Endodermal cell (in vitro differentiated cells): ENCODE data around the gene VWA8. TPM values are rescaled to one million over a fixed set of nuclear protein-coding genes. Genes with fewer than 3 reads are reported as not detected.

ENCODE experiments used
- DNase-seq: peaks from one replicate; pipeline ENCODE4 v3.0.0-alpha.2; 2017
- H3K27ac ChIP-seq: 2 replicates; pipeline ENCODE4 v1.5.1; 2013; ENCODE audit warnings: mild to moderate bottlenecking, low read depth, low read length, moderate library complexity
- H3K27me3 ChIP-seq: 2 replicates; pipeline ENCODE4 v1.6.1; 2013; ENCODE audit warnings: mild to moderate bottlenecking, low read length, moderate library complexity; ENCODE audit not compliant: insufficient read depth, control insufficient read depth, poor library complexity, severe bottlenecking
- H3K36me3 ChIP-seq: 2 replicates; pipeline ENCODE4 v1.7.0; 2013; ENCODE audit warnings: mild to moderate bottlenecking, low read length, moderate library complexity; ENCODE audit not compliant: control insufficient read depth, insufficient read depth
- H3K4me1 ChIP-seq: one replicate; pipeline ENCODE4 v1.7.0; 2013; ENCODE audit warnings: low read length; ENCODE audit not compliant: control insufficient read depth, insufficient read depth
- H3K4me3 ChIP-seq: 2 replicates; pipeline ENCODE4 v1.5.1; 2013; ENCODE audit warnings: mild to moderate bottlenecking, low read length, moderate library complexity
- H3K9ac ChIP-seq: 2 replicates; pipeline ENCODE4 v1.6.1; 2013; ENCODE audit warnings: mild to moderate bottlenecking, low read length, moderate library complexity; ENCODE audit not compliant: poor library complexity, severe bottlenecking; ENCODE audit errors: extremely low read depth
- H3K9me3 ChIP-seq: 2 replicates; pipeline ENCODE4 v1.6.1; 2013; ENCODE audit warnings: mild to moderate bottlenecking, low read length, moderate library complexity; ENCODE audit not compliant: control insufficient read depth
- H3K27ac Mint-ChIP-seq: 2 replicates; pipeline ENCODE4 v1.8.0; 2020; ENCODE audit warnings: mixed read lengths
- H3K27me3 Mint-ChIP-seq: 2 replicates; pipeline ENCODE4 v1.8.0; 2021; ENCODE audit warnings: mild to moderate bottlenecking, mixed read lengths; ENCODE audit not compliant: insufficient read depth
- H3K36me3 Mint-ChIP-seq: 2 replicates; pipeline ENCODE4 v1.8.0; 2020; ENCODE audit warnings: low read depth, mixed read lengths
- H3K4me1 Mint-ChIP-seq: 2 replicates; pipeline ENCODE4 v1.8.0; 2020; ENCODE audit warnings: mixed read lengths
- H3K4me3 Mint-ChIP-seq: 2 replicates; pipeline ENCODE4 v1.8.0; 2020; ENCODE audit warnings: mild to moderate bottlenecking, moderate library complexity, mixed read lengths
- H3K9me3 Mint-ChIP-seq: 2 replicates; pipeline ENCODE4 v1.8.0; 2020; ENCODE audit warnings: mild to moderate bottlenecking, mixed read lengths
- CTCF ChIP-seq: fragments of 200-600 bp; sonication (generic); conservative IDR thresholded peaks from 2 replicates; pipeline ENCODE4 v1.5.0; 2021; ENCODE audit warnings: antibody characterized with exemption, mild to moderate bottlenecking
- WGBS, 2 experiments: methylation state at CpG; one replicate each; pipeline versions ENCODE4 v1.1.5 to v1.1.7; 2013; ENCODE audit warnings: missing lambda C conversion rate in 2 of 2, mixed read lengths in 1 of 2; ENCODE audit not compliant: insufficient coverage in 1 of 2, insufficient read length in 1 of 2; 5-methylcytosine and 5-hydroxymethylcytosine counted together
- total RNA-seq, 2 donors: library from RNA; stranded (reverse); fragmentation: NEBNext Ultra II Directional in 1 of 2; extraction: Animal tissue kit (Norgen Biotek cat#: 25700) in 1 of 2; gene quantifications; 2 replicates in 1 of 2; 3 replicates in 1 of 2; pipeline ENCODE4 v1.2.1, GENCODE V29; 2021

The VWA8 gene
- total RNA-seq, 2 donors from 2014 or later: 24.6 to 25.6 TPM

DNA sequence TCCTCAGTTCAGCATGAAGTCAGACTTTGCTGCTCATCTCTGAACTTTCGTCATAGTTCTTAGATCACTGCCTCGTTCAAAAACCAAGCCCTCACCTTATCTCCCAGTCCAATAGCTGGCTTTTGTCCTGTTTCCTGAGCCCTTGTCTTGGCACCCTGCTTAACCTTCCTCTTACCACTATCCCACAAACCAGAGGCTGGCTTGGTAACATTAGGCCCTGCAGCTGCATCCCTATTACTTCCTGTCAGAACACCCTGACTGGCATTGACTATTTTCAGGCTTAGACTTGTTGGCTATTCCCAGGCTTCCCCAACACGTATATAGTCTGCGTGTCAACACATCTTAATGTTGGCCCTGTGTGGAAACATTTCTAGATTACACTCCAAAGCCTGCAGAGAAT, 172.4 kb downstream of the VWA8 start:
- no peak overlapping the region for H3K9ac ChIP-seq
- H3K9me3 ChIP-seq: no peaks in the 10 kb centered on the region
- no peaks in the 10 kb centered on the region for H3K36me3 Mint-ChIP-seq
- H3K9me3 Mint-ChIP-seq: no peaks in the 10 kb centered on the region
- H3K4me3 ChIP-seq: no peak overlapping the region
- H3K4me3 Mint-ChIP-seq: no peak overlapping the region
- no peaks in the 10 kb centered on the region for H3K27me3 Mint-ChIP-seq
- H3K36me3 ChIP-seq: no peaks in the 10 kb centered on the region
- H3K27me3 ChIP-seq: no peaks in the 10 kb centered on the region
- no peaks in the 10 kb centered on the region for H3K4me1 ChIP-seq
- H3K4me1 Mint-ChIP-seq: peaks cover 2% of the 10 kb centered on the region
- no peak for DNase-seq
- H3K27ac Mint-ChIP-seq: no peak overlapping the region
- 91 to 94% methylated on average over 4 of the region's 4 CpGs for WGBS, 2 experiments
- H3K27ac ChIP-seq: no peak overlapping the region
- no peak for TF ChIP-seq CTCF

GRCh38 chr13:41785402-41786172, 175.3 kb downstream of the VWA8 start:
- H3K9me3 Mint-ChIP-seq: no peaks in the 10 kb centered on the region
- no peaks in the 10 kb centered on the region for H3K27me3 Mint-ChIP-seq
- Histone ChIP-seq H3K4me1 (peaks cover 3% of the 10 kb centered on the region), H3K9me3 (no peaks in the 10 kb centered on the region), H3K27me3 (no peaks in the 10 kb centered on the region), H3K9ac (no peak overlapping the region), H3K36me3 (no peaks in the 10 kb centered on the region), H3K27ac (no peak overlapping the region), H3K4me3 (no peak overlapping the region)
- DNase-seq: no peak
- no peaks in the 10 kb centered on the region for H3K36me3 Mint-ChIP-seq
- H3K27ac Mint-ChIP-seq: no peak overlapping the region
- 88 to 94% methylated on average over 2 to 6 of the region's 6 CpGs for WGBS, 2 experiments
- H3K4me1 Mint-ChIP-seq: peaks cover 2% of the 10 kb centered on the region
- H3K4me3 Mint-ChIP-seq: no peak overlapping the region
- no peak for TF ChIP-seq CTCF

DNA sequence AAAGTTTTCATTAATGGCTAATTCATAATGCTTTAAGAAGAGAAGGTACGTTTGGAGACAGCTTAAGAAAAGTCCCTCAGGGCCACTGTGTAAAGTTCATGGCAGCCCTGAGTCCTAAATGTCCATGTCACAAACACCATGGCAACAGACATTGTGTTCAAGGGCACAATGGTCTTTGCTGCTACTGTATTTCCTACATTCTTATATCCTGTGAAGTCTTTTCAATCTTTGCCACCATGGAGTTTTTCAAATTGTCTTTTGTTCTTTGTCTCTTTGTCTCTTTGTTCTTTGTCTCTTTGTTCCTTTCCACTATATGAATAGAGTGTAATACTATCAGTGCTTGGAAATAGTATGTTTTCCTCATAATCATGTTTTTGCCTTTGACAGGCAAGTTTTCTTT, 178.8 kb downstream of the VWA8 start:
- H3K9me3 ChIP-seq: no peaks in the 10 kb centered on the region
- no peak overlapping the region for H3K4me3 ChIP-seq
- peaks cover 3% of the 10 kb centered on the region for H3K4me1 ChIP-seq
- Mint-ChIP-seq H3K36me3 (peaks cover 3% of the 10 kb centered on the region), H3K27me3 (no peaks in the 10 kb centered on the region), H3K4me3 (no peak overlapping the region), H3K9me3 (no peaks in the 10 kb centered on the region), H3K4me1 (peaks cover 6% of the 10 kb centered on the region), H3K27ac (no peak overlapping the region)
- no peaks in the 10 kb centered on the region for H3K27me3 ChIP-seq
- no peak overlapping the region for H3K9ac ChIP-seq
- H3K36me3 ChIP-seq: no peaks in the 10 kb centered on the region
- peak overlapping the region; percentile 81 for H3K27ac ChIP-seq
- TF ChIP-seq CTCF: no peak
- DNase-seq: no peak
- WGBS, 2 experiments: 54 to 84% methylated on average over 1 of the region's 1 CpG
